Smooth muscle cell (in vitro differentiated cells): ENCODE measurements around the gene GNA15. TPM values are rescaled to one million over a fixed set of nuclear protein-coding genes. Genes with fewer than 3 reads are reported as not detected.

Experiments
- DNase-seq: peaks from one replicate; lab custom pipeline; 2025; ENCODE audit not compliant: unreplicated experiment; lab: John Stamatoyannopoulos, UW
- H2AFZ ChIP-seq: fragments of 200-600 bp; sonication (generic); 2 replicates; pipeline ENCODE4 v1.6.0; 2016; ENCODE audit warnings: antibody characterized with exemption, low read depth, mild to moderate bottlenecking
- H3F3A ChIP-seq: fragments of 200-600 bp; sonication (generic); 2 replicates; pipeline ENCODE4 v1.6.0; 2017; ENCODE audit warnings: antibody characterized with exemption, low read depth
- H3K27ac ChIP-seq: fragments of 200-600 bp; sonication (generic); 2 replicates; pipeline ENCODE4 v1.5.1; 2016; ENCODE audit warnings: low read depth, mild to moderate bottlenecking
- H3K27me3 ChIP-seq: fragments of 200-600 bp; sonication (generic); 2 replicates; pipeline ENCODE4 v1.6.1; 2016; ENCODE audit warnings: low read depth, mild to moderate bottlenecking
- H3K36me3 ChIP-seq: fragments of 200-600 bp; sonication (generic); 2 replicates; pipeline ENCODE4 v1.5.1; 2016; ENCODE audit warnings: low read depth
- H3K4me1 ChIP-seq: fragments of 200-600 bp; sonication (generic); 2 replicates; pipeline ENCODE4 v1.5.1; 2016; ENCODE audit warnings: low read depth
- H3K4me2 ChIP-seq: fragments of 200-600 bp; sonication (generic); 2 replicates; pipeline ENCODE4 v1.6.0; 2016; ENCODE audit warnings: mild to moderate bottlenecking
- H3K4me3 ChIP-seq: fragments of 200-600 bp; sonication (generic); 2 replicates; pipeline ENCODE4 v1.5.1; 2016; ENCODE audit warnings: mild to moderate bottlenecking
- H3K79me2 ChIP-seq: fragments of 200-600 bp; sonication (generic); 2 replicates; pipeline ENCODE4 v1.6.0; 2016; ENCODE audit warnings: low read depth, mild to moderate bottlenecking
- H3K9ac ChIP-seq: fragments of 200-600 bp; sonication (generic); 2 replicates; pipeline ENCODE4 v1.6.0; 2016; ENCODE audit warnings: low read depth
- H3K9me3 ChIP-seq: fragments of 200-600 bp; sonication (generic); replicated peaks from 2 replicates; pipeline ENCODE4 v1.5.1; 2016; ENCODE audit warnings: low read depth
- H4K20me1 ChIP-seq: fragments of 200-600 bp; sonication (generic); 2 replicates; pipeline ENCODE4 v1.6.0; 2016; ENCODE audit warnings: low read depth
- WGBS: methylation state at CpG from one replicate; pipeline ENCODE4 v1.1.7; 2016; ENCODE audit warnings: low lambda C conversion rate; 5-methylcytosine and 5-hydroxymethylcytosine counted together
- polyA plus RNA-seq: library from polyadenylated mRNA; unstranded; fragments of >200 nt; fragmentation: Nextera tagmentation; extraction: Ambion mirVana; gene quantifications from 2 replicates; pipeline ENCODE4 v1.2.1, GENCODE V29; 2016
- total RNA-seq: library from RNA; depleted of rRNA; stranded (reverse); fragments of >200 nt; gene quantifications from 2 replicates; pipeline ENCODE4 v1.2.3, GENCODE V29; 2014
- TF ChIP-seq, protein P1 (sequence below): fragments of 200-600 bp; sonication (generic); IDR thresholded peaks from 2 replicates; pipeline ENCODE4 v1.5.1; 2017; ENCODE audit warnings: borderline replicate concordance, mild to moderate bottlenecking, antibody characterized with exemption; ENCODE audit not compliant: insufficient read depth, poor library complexity, severe bottlenecking

The GNA15 gene
- total and polyA plus RNA-seq, 2 experiments from 2014 or later, result 1.2 to 1.8 TPM

DNA sequence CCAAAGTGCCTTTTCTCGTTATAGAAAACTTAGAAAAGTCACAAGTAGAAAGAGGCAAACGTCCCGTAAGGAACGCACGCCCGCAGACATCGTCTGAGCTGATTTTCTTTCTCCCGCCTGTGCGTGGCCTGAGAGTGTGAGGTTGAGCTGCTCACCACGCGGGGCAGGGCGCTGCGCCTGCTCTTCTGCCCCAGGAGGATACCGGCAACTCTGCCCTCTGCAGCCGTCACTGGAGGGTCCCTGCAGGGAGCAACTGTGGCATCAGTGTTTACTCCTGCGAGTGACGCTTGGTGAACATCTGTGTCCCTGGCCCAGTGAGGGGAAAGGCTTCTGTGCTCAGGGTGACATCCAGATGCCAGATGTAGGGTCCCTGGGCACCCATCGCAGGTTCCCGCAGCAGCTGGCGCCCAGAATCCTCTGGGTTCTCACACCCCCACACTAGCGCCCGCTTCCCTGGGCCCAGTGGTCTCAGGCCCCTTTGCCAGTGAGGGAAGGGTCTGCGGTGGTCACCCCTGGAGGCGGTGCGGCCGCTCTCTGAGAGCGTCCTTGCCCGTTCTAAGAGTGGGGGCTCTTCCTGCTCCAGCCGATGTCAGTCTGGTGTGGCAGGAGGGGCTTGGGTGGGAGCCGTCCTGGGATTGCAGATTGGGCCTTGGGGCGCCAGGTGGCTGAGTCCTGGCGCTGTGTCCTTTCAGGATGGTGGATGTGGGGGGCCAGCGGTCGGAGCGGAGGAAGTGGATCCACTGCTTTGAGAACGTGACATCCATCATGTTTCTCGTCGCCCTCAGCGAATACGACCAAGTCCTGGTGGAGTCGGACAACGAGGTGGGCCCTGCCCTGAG, 17.4 kb upstream of the GNA15 start:
- Histone ChIP-seq H2AFZ (no peak overlapping the region), H3K9ac (no peak overlapping the region), H3K4me2 (no peak overlapping the region), H3K4me1 (no peaks in the 10 kb centered on the region), H3F3A (no peaks in the 10 kb centered on the region), H3K27ac (no peak overlapping the region), H3K79me2 (no peaks in the 10 kb centered on the region), H3K9me3 (no peaks in the 10 kb centered on the region), H3K36me3 (no peaks in the 10 kb centered on the region), H3K27me3 (no peaks in the 10 kb centered on the region), H4K20me1 (peaks cover 34% of the 10 kb centered on the region), H3K4me3 (no peak overlapping the region)
- 97% methylated on average over 42 of the region's 42 CpGs for WGBS
- TF ChIP-seq, protein P1, sequence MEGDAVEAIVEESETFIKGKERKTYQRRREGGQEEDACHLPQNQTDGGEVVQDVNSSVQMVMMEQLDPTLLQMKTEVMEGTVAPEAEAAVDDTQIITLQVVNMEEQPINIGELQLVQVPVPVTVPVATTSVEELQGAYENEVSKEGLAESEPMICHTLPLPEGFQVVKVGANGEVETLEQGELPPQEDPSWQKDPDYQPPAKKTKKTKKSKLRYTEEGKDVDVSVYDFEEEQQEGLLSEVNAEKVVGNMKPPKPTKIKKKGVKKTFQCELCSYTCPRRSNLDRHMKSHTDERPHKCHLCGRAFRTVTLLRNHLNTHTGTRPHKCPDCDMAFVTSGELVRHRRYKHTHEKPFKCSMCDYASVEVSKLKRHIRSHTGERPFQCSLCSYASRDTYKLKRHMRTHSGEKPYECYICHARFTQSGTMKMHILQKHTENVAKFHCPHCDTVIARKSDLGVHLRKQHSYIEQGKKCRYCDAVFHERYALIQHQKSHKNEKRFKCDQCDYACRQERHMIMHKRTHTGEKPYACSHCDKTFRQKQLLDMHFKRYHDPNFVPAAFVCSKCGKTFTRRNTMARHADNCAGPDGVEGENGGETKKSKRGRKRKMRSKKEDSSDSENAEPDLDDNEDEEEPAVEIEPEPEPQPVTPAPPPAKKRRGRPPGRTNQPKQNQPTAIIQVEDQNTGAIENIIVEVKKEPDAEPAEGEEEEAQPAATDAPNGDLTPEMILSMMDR, result no peak
- DNase-seq, result no peak

DNA sequence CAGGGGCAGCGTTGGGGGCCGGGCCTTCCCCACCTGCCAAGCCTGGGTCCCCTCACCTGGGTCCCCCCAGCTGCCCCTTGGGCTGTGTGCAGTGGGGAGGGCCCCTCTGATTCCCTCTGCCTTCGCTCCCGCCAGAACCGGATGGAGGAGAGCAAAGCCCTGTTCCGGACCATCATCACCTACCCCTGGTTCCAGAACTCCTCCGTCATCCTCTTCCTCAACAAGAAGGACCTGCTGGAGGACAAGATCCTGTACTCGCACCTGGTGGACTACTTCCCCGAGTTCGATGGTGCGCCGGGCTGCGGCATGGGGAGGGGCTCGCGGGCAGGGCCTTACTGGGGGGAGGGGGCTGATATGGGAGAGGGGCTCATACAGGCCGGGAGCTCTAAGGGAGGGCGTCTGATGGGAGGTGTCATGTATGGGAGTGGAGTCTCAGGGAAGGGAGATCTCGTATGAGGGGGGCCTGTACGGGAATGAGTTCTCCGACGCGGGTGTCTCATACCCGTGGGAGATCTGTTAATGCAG, 16.7 kb upstream of the GNA15 start:
- no peak for DNase-seq
- no peak overlapping the region for H3K4me3 ChIP-seq
- H3K4me2 ChIP-seq, result no peak overlapping the region
- no peak overlapping the region for H2AFZ ChIP-seq
- no peak overlapping the region for H3K9ac ChIP-seq
- H3K27me3 ChIP-seq, result no peaks in the 10 kb centered on the region
- no peaks in the 10 kb centered on the region for H3K9me3 ChIP-seq
- H3K27ac ChIP-seq, result no peak overlapping the region
- TF ChIP-seq, protein P1, result no peak
- peaks cover 27% of the 10 kb centered on the region for H4K20me1 ChIP-seq
- no peaks in the 10 kb centered on the region for H3K79me2 ChIP-seq
- no peaks in the 10 kb centered on the region for H3K4me1 ChIP-seq
- WGBS, result 98% methylated on average over 16 of the region's 23 CpGs
- H3K36me3 ChIP-seq, result no peaks in the 10 kb centered on the region
- no peaks in the 10 kb centered on the region for H3F3A ChIP-seq

DNA sequence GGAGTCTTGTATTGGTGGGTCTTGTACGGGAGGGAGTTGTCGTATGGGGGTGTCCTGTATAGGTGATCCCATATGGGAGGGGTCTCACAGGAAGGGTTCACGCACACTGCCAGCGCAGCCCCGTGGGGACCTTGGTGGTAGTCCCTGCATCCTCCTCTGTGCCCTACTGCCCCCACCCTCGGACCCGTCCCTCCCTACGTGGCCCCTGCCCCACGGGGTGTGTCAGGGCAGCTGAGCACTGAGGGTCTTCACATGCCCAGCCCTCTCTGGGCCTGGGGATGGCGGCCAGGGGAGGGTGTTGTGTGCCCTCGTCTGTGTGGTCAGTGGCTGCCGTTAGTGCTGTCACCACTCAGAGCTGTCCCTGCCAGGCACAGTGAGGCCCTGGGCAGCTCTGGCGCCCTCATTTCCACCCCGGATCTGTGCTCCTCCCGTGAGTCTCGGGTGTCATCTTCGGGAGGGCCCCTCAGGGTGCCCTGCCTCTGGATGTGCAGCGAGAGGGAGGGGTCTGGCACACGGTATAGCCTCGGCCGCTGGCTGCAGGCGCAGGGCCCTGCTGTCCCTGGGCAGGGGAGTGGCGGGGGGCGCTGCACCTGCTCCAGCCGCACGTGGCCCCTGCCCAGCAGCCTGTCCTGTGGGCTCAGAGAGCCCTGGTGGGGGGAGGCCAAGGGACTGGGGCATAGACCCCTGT, 16.0 kb upstream of the GNA15 start:
- Histone ChIP-seq H3K36me3 (no peaks in the 10 kb centered on the region), H2AFZ (no peak overlapping the region), H3F3A (no peaks in the 10 kb centered on the region), H4K20me1 (peaks cover 20% of the 10 kb centered on the region), H3K9ac (no peak overlapping the region), H3K9me3 (no peaks in the 10 kb centered on the region), H3K79me2 (no peaks in the 10 kb centered on the region), H3K4me1 (no peaks in the 10 kb centered on the region), H3K4me2 (no peak overlapping the region), H3K4me3 (no peak overlapping the region), H3K27ac (no peak overlapping the region), H3K27me3 (no peaks in the 10 kb centered on the region)
- TF ChIP-seq, protein P1, result no peak
- WGBS, result 93% methylated on average over 15 of the region's 26 CpGs
- DNase-seq, result no peak
